Thoracic aorta (tissue), 2 donors: ENCODE measurements around the gene CLCNKB. TPM values are rescaled to one million over a fixed set of nuclear protein-coding genes. Genes with fewer than 3 reads are reported as not detected.

Experiments
- ATAC-seq: fragments of 150-250 bp; one replicate; pipeline ENCODE4 v1.8.0; 2017; ENCODE audit warnings: low read depth; ENCODE audit not compliant: insufficient number of reproducible peaks, low FRiP score
- DNase-seq: peaks from one replicate; pipeline ENCODE4 v3.0.0-alpha.2; 2020; ENCODE audit warnings: low spot score
- H3K27ac ChIP-seq, 2 donors: fragments of 200-600 bp; sonication (generic); 1 replicate in 1 of 2; 2 replicates in 1 of 2; pipeline ENCODE4 v1.5.1; 2016; ENCODE audit warnings: mild to moderate bottlenecking in 2 of 2, moderate library complexity in 2 of 2
- H3K27me3 ChIP-seq: fragments of 200-600 bp; sonication (generic); replicated peaks from 2 replicates; pipeline ENCODE4 v1.6.0; 2016; ENCODE audit warnings: mild to moderate bottlenecking; ENCODE audit not compliant: insufficient read depth
- H3K36me3 ChIP-seq: fragments of 200-600 bp; sonication (generic); one replicate; pipeline ENCODE4 v1.5.1; 2016
- H3K4me1 ChIP-seq, 2 donors: fragments of 200-600 bp; sonication (generic); 1 replicate in 1 of 2; 2 replicates in 1 of 2; pipeline versions ENCODE4 v1.5.1 to v1.6.0; 2016; ENCODE audit warnings: low read depth in 2 of 2, mild to moderate bottlenecking in 1 of 2; ENCODE audit not compliant: control insufficient read depth in 1 of 2
- H3K4me3 ChIP-seq: fragments of 200-600 bp; sonication (generic); 2 replicates; pipeline ENCODE4 v1.5.1; 2016; ENCODE audit warnings: mild to moderate bottlenecking
- H3K9me3 ChIP-seq: fragments of 200-600 bp; sonication (generic); 2 replicates; pipeline ENCODE4 v1.5.1; 2016
- total RNA-seq, 2 donors: library from RNA; depleted of rRNA; stranded (reverse); fragments of >200 nt; gene quantifications; one replicate each; pipeline versions ENCODE4 v1.1.0 to v1.2.3, GENCODE V29; 2016
- TF ChIP-seq, protein P1 (sequence below): fragments of 200-600 bp; sonication (generic); IDR thresholded peaks from one replicate; pipeline ENCODE4 v1.5.1; 2019; ENCODE audit warnings: antibody characterized with exemption

The CLCNKB gene
- total RNA-seq, 2 donors from 2014 or later: not detected

DNA sequence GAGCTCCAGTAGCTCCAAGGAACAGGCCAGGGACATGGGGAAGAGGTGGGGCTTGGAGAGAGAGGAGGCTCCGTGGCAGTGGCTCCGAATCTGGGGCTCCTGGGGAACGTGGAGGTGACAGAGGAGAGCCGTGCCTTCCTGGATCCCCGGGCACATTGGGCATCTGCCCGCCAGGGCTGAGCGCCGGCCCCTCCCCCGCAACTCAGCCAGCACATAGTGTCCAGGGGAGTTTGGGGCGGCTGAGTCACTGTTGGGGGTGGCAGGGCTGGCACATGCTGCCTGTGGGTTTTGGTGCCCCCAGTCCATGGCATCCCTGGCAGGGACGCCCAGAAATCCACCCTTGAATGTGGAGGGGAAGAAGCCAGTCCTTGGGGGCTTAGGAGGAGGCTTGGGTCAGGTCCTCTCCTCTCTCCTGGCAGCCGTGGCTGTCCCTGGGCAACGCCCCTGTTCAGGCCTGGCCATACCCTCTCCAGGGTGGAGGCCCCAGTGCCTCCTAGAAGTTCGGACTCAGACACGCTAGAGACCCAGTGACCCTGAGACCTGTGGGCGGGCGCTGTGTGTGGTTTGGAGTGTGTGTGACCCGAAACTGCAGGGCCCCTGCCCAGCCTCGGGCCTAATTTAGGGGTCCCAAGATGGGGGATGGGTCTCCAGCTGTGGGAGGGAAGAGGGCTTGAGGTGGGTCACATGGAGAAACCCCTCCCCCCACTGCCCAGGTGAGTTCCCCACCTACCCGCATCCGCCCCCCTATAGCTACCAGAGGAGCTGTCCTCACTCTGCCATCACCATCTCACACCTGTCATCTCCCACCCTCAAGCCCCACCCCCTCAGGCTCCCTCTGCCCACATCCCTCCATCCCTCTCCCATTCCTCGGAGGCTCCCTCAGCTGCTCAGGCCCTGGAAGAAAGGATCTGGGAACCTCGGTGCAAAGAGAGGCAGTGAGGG lies 27.4 kb upstream of the CLCNKB start:
- DNase-seq (peak; percentile 57), ATAC-seq (no peak)
- peaks cover 8% of the 10 kb centered on the region for H3K36me3 ChIP-seq
- TF ChIP-seq, protein P1, sequence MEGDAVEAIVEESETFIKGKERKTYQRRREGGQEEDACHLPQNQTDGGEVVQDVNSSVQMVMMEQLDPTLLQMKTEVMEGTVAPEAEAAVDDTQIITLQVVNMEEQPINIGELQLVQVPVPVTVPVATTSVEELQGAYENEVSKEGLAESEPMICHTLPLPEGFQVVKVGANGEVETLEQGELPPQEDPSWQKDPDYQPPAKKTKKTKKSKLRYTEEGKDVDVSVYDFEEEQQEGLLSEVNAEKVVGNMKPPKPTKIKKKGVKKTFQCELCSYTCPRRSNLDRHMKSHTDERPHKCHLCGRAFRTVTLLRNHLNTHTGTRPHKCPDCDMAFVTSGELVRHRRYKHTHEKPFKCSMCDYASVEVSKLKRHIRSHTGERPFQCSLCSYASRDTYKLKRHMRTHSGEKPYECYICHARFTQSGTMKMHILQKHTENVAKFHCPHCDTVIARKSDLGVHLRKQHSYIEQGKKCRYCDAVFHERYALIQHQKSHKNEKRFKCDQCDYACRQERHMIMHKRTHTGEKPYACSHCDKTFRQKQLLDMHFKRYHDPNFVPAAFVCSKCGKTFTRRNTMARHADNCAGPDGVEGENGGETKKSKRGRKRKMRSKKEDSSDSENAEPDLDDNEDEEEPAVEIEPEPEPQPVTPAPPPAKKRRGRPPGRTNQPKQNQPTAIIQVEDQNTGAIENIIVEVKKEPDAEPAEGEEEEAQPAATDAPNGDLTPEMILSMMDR: no peak
- H3K27me3 ChIP-seq: no peaks in the 10 kb centered on the region
- H3K4me1 ChIP-seq: peaks cover 47 to 78% of the 10 kb centered on the region in 2 donors
- H3K4me3 ChIP-seq: peak overlapping the region; percentile 83
- peak overlapping the region; percentile 97 to 100 for H3K27ac ChIP-seq
- no peaks in the 10 kb centered on the region for H3K9me3 ChIP-seq

DNA sequence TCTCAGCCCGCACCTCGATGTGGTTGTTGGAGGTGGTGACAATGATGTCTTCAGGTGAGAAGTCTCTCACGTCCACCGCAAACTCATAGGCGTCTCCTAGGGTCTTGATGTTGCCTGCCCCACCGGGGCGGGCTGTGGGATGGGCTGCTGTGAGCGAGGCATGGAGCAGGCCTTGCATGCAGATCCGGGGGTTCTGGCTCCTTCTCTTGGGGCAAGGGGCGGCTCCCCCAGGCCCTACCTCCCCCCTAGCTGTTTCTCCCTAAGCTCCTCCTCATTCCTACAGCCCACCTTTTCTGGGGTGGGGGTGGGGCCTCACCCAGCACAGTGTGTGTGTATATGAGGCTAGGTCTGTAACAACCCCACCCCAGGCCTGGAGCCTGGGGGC lies 26.5 kb upstream of the CLCNKB start:
- H3K36me3 ChIP-seq: peaks cover 8% of the 10 kb centered on the region
- peak overlapping the region; percentile 97 to 100 for H3K27ac ChIP-seq
- ATAC-seq (no peak), DNase-seq (no peak)
- TF ChIP-seq, protein P1: no peak
- H3K4me1 ChIP-seq: peaks cover 47 to 78% of the 10 kb centered on the region in 2 donors
- no peaks in the 10 kb centered on the region for H3K9me3 ChIP-seq
- H3K4me3 ChIP-seq: peak overlapping the region; percentile 83
- no peaks in the 10 kb centered on the region for H3K27me3 ChIP-seq

DNA sequence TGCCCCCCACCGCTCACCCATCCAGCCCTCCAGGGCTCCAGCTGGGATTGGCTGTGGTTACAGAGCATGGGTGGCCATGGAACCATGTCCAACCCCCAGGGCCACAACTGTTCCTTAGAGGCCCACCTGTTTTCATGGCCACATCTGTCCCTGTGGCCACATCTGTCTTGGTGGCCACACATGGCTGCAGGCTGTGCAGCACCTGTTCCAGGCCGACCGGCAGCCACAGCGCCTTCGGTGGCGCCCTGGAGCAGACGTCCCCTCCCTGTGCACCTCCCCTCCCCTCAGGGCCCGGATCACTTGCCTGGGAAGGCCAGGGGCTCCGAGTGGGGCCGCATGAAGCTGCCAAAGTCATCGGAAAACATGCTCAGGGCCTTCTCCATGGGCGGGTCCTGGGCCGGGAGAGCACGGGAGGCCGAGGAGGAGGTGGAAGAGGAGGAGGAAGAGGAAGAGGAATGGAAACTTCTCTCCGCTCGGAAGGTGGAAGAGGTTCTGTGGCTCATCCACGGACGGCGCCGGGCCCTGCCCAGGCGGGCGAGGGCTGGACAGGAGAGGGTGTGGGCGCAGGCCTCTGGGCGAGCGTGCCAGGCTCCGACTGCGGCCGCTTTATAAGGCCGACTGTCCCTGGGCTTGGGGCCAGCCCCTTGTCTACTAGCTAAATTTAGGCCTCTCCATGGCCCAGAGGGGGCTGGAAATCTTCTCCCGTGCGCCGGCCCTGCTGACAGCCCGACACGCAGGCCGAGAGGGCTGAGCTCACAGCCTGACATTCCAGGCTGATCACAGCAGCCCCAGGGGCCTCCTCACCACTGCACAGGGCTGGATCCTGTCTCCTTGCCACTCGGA lies 25.9 kb upstream of the CLCNKB start, which contains the start of gene HSPB7:
Gene HSPB7 (minus strand): TSS at position 583 of the 843 bp plus-strand sequence. CDS start 80 bp downstream, at position 503.
- Histone ChIP-seq H3K4me3 (peak within 1 kb of the TSS; percentile 83), H3K9me3 (no peaks in the 10 kb centered on the region), H3K27ac (peak within 1 kb of the TSS; percentile 97 to 100), H3K27me3 (no peaks in the 10 kb centered on the region), H3K4me1 (peaks cover 40 to 71% of the 10 kb centered on the region in 2 donors), H3K36me3 (peaks cover 8% of the 10 kb centered on the region)
- TF ChIP-seq, protein P1: peak; percentile 24
- peak; percentile 65 for DNase-seq
- peak; percentile 8 for ATAC-seq

DNA sequence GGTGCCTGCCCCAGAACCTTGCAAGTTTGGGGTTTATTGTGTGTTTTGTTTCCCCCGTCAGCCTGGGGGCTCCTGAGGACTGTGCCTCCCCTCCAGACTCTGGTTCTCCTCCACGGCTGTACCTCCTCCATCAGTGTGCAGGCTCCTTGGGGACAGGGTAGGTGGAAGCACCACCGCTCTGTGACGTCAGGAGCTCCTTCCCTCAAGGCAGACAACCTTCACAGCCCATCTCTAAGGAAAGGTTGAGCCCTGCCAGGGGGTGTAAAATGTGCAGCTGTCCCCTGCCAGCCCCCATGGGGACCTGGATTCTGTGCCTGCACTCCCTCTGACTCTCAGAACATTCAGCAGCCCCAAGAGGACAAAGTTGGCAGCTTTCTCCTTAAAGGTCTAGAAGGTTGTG lies 25.3 kb upstream of the CLCNKB start:
- H3K36me3 ChIP-seq: peaks cover 8% of the 10 kb centered on the region
- H3K4me1 ChIP-seq: peaks cover 40 to 65% of the 10 kb centered on the region in 2 donors
- no peaks in the 10 kb centered on the region for H3K9me3 ChIP-seq
- H3K4me3 ChIP-seq: peak overlapping the region; percentile 83
- H3K27me3 ChIP-seq: no peaks in the 10 kb centered on the region
- no peak for ATAC-seq
- DNase-seq: no peak
- peak overlapping the region; percentile 97 to 100 for H3K27ac ChIP-seq
- TF ChIP-seq, protein P1: no peak
